Uterus (tissue), 2 donors: ENCODE measurements around the gene XNDC1N.

ENCODE experiments used
- CTCF ChIP-seq, 4 experiments: fragments of 200-600 bp in 2 of 4; fragments of 450-650 bp in 2 of 4; sonication (generic) in 2 of 4; IDR thresholded peaks; one replicate each; pipeline ENCODE4 v1.5.1; 2016 to 2019; ENCODE audit warnings: antibody characterized with exemption in 4 of 4, mild to moderate bottlenecking in 2 of 4, moderate library complexity in 1 of 4
- POLR2A ChIP-seq, 2 donors: fragments of 450-650 bp; IDR thresholded peaks; one replicate each; pipeline ENCODE4 v1.6.1; 2016; ENCODE audit warnings: antibody characterized with exemption in 2 of 2, mild to moderate bottlenecking in 1 of 2, moderate library complexity in 1 of 2

GRCh38 chr11:71964641-71965040, 36.2 kb upstream of the XNDC1N start:
- TF ChIP-seq CTCF (IDR thresholded peaks at IDR 0.05) (no peak), POLR2A (IDR thresholded peaks at IDR 0.05) (no peak)
